OCI-LY7 (cell line): Measurements from ENCODE around the gene GPATCH3.

Experiments used
- EZH2phosphoT487 ChIP-seq: fragments of 200-600 bp; sonication (generic); IDR thresholded peaks from 2 replicates; pipeline ENCODE4 v1.6.1; 2018; ENCODE audit warnings: low read depth, borderline replicate concordance, mild to moderate bottlenecking, mixed run types, antibody characterized with exemption, low read length, moderate library complexity, mixed read lengths
- TF ChIP-seq, protein P1 (sequence below): fragments of 200-600 bp; sonication (generic); conservative IDR thresholded peaks from 2 replicates; pipeline ENCODE4 v1.5.1; 2014; ENCODE audit warnings: mild to moderate bottlenecking, antibody characterized with exemption, low read length, moderate library complexity, mixed read lengths

DNA sequence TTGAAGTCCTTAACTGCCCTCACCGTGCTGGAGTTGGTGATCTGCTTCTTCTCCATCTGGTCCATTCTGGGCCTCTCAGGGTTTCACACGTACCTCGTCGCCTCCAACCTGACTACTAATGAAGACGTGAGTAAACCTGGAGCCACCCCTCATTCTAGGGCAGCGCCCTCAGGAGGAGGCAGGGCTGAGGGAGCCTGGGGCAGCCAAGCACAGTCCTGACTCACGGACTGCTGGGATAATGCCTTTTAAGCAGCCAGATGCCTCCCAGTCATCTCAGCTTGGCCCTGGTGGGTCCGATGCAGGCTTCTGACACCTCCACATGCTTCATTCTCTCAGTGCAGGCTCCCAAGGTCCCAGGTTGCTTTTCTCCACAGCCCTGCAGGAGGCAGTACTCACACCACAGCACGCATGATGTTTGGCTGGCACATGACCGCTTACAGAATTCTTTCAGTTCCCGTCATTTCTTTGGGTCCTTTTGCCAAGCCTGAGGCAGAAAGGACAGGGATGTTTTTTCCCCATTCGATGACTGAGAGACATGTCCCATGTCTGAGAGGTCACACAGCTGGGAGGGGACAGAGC is 49.1 kb downstream of the GPATCH3 start:
- TF ChIP-seq, protein P1, sequence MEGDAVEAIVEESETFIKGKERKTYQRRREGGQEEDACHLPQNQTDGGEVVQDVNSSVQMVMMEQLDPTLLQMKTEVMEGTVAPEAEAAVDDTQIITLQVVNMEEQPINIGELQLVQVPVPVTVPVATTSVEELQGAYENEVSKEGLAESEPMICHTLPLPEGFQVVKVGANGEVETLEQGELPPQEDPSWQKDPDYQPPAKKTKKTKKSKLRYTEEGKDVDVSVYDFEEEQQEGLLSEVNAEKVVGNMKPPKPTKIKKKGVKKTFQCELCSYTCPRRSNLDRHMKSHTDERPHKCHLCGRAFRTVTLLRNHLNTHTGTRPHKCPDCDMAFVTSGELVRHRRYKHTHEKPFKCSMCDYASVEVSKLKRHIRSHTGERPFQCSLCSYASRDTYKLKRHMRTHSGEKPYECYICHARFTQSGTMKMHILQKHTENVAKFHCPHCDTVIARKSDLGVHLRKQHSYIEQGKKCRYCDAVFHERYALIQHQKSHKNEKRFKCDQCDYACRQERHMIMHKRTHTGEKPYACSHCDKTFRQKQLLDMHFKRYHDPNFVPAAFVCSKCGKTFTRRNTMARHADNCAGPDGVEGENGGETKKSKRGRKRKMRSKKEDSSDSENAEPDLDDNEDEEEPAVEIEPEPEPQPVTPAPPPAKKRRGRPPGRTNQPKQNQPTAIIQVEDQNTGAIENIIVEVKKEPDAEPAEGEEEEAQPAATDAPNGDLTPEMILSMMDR: peak; percentile 46
- no peak for TF ChIP-seq EZH2phosphoT487
